ENCODE results near the gene ACIN1.

ACIN1 gene

DNA sequence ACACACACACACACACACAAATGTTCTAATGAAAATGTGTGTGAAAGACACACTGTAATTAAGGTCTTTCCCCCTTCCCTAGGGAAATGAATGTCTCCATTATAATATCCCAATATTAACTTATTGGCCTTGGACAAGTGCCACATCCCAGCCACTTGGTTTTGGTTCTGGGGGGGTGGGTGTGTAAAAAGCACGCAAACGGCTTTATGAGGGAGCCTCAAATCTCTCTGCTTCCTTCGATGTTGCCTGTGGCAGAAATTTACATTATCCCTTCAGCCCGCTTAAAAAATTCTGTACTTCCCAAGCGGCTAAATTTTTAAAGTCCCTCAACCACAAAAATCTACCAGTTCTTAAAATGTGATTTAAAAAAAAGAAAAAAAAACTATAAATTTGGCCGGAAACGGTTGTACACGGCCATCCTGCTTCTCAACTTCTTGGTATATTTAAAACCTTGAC, 85.4 kb downstream of the ACIN1 start:
- no peak for DNase-seq

DNA sequence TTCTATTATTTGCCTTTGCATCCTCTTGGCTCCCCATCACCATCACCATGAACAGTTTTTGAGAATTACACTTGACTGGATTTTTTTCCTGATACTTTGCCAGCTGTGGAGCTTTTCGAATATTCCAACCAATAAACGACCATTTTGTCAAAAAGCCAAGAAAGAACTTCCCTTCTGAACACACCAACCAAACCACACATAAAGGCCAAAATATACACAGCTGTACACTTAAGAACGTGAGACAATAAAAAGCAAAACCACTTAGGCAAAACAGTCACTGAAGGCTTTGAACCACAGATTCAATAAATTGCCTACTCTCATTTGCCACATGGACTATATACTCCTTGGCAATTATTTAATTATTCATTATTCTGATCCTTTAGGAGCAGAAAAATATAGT, 86.1 kb downstream of the ACIN1 start:
- DNase-seq: no peak

Data from NCI-H187 treated with DMSO at 0.1 percent for 48 hours (cell line).